GM19025 (cell line): Measurements from ENCODE around the gene MEGF11.

Source experiments
- ATAC-seq: cut with Tn5 transposase; IDR thresholded peaks from one replicate; pipeline ENCODE4 v1.9.1; 2021; ENCODE audit warnings: mild to moderate bottlenecking, low read depth, moderate library complexity; ENCODE audit not compliant: unreplicated experiment

MEGF11 gene

DNA sequence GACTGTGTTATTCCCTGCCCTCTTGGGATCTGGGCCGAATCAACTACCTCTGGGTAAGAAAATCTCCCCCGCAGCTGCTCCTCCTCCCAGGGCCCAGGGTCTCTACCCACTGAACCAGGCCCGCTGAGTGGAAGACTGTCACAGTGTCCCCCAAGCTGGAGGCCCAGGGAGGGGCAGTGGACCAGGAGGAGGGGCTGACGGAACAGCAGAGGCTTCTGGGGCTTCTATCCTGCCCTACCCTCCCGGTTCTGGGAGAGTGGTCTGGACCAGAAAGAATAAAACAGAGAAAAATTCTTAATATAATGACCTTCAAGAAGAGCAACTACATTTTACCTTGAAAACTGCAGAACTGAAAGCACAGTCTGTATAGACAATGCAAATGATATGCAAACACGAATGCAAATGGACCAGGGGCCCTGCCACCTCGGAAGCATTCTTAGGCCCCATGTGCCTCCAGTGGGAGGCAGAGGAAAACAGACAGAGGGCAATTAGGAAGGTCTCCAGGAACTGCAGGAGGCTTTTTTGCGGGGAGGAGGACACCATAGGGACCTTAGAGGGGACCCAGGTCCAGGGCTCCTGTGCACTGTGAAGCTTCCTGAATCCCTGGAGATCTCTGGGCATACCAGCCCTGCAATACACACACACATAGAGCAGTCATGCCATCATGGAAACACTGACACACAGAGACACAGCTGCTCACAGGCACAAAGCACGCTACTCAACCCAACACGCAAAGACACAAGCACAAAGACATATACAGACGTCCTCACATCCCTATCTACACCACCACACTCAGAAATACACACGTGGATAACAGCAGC is 12.3 kb downstream of the MEGF11 start:
- ATAC-seq, result no peak

DNA sequence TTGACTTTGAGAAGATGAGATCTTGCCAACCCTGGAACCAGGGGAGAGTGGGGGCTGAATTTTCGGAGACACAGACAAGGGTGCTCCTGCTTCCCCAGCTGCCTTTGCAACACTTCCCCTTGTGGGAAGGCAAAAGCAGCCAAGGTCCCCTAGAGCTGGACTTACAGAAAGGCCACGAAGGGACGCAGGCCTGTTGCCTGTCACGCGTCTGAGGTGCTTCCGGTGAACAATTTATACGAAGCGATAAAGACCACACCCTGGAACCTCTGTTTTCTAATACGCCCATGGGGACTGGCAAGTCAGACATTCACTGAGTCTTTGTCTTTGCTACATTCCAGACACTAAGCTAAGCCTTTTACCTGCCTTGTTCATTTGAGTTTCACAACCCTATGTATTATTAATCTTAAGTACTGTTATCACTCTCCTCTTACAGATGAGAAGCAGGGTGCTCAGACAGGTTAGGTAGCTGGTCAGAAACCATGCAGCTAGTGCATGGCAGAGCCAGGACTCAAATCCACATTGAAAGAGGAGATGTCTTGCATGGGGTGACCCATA is 13.2 kb downstream of the MEGF11 start:
- no peak for ATAC-seq

DNA sequence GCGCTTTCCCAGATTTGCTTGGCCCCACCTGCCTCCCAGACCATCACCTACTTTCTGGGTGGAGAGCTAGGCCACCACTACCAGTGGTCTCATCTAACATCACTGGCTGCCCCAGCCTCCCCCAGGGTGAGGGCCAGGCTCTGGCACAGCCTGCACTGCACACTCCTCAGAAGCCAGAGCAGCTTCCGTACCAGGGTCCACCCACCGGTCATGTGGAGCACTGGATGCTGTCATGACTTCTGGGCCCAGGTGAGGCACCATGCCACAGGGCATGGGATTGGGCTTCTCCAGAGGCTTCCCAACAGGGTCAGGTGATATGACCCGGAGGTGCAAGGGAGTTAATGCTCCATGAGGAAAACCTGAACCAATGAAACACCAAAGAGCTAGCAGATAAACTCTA is 14.0 kb downstream of the MEGF11 start:
- no peak for ATAC-seq

DNA sequence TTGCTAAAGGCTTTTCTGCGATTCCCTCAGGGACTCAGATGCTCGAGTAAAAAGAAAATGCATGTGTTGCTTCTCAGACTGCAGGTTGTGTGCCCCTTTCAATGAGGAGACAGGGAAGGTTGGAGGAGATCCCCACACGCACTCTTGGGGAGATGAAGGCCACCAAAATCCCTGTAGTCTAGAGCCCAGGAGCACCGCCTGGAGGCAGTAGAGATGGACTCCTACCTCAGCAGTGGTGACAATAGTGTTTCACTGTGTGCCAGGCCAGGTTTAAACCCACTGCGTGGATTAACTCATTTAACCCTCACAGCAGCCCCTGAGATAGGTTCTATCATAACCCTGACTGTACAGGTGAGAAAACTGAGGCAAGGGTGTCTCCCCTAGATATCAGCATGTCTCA is 15.2 kb downstream of the MEGF11 start:
- no peak for ATAC-seq

DNA sequence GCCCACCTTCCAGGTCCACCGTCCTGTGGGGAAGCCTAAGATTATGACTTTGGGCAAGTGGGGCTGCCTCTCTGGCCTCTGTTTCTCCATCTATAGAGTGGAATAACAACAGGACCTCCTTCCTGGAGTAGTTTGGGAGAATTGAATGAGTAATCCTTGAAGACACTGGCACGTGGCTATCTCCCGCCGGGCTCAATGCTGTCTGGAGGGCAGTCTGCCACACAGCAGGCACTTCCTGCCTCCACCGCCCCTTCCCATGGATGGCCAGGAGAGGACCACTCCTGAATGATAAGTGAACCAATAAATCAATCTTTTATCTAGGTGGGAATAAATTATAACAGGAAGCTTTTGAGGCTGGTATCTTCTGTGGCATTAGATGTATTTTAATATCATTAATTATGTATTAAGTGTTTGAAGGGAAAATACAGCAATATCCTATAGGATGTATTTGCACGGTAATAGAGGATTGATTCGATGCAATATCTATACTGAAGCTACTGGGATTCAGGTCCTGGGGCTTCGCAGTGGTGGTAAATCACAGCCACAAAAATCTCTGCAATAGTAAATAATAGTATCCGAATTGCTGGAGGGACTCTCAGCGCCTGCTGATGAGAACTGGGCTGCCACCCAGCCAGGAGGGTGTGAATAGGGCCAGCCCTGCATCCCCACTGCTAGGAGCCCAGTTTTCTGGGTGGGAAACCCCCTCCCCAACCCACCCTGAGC is 15.9 kb downstream of the MEGF11 start:
- no peak for ATAC-seq

DNA sequence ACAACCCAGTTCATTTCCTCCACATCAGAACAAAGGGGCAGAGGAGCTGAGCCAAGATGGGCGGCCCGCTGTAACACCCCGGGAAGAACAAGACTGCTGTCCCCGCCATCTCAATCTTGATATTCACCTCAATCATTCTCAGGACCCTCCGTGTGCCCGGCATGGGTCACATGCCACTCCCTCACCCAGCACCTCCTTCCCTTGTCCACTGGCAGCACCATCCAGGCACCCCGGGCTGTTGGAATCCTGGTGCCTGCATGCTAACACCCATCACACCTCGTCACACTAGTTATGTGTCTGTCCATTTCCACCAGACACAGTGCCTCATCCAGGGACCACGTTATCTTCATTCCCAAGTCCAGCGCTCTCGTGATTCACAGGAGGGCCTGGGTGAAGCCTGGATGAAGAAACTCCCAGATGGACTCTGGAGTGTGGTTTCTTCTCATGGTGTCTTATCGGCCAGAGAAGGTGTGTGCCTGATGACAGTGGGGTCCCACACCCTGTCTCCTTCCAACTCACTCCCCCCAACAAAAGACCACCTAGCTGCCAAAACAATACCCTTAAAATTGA is 16.7 kb downstream of the MEGF11 start:
- ATAC-seq, result no peak

DNA sequence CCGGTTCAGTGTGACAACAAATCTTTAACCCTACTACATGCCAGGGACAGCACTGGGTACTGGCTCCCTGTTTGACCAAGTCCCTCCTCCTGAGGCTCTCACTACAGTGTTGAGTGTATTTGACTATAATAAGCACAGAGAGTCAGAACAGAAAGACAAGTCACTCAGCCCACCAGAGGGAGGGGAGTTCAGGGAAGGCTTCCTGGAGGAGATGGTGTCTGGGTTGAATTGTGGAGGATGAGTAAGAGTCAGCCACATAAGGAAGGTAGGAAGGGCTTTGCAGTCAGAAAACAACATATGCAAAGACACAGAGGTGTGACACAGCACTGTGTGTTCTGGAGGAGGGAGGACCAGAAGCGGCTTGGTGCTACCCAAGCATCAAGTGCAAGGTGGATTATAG is 17.7 kb downstream of the MEGF11 start:
- ATAC-seq, result no peak

DNA sequence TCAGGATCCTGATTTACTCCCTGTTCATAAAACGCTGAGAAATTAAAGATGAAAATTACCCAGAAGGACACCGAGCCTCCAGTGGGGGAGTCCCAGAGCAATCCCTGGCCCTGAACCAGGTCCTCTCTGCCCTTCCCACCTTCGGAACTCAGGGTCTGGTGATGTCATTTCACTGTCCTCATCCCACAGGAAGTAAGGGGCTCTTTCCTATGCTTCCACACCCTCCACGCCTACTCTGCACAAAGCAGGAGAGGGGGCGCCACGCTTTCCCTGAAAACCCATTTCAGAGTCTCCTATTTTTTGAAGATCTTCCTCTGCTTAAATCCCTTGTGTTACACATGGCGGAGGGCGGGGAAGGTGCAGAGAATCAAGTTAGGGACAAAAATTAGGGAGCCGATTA is 18.8 kb downstream of the MEGF11 start:
- no peak for ATAC-seq

DNA sequence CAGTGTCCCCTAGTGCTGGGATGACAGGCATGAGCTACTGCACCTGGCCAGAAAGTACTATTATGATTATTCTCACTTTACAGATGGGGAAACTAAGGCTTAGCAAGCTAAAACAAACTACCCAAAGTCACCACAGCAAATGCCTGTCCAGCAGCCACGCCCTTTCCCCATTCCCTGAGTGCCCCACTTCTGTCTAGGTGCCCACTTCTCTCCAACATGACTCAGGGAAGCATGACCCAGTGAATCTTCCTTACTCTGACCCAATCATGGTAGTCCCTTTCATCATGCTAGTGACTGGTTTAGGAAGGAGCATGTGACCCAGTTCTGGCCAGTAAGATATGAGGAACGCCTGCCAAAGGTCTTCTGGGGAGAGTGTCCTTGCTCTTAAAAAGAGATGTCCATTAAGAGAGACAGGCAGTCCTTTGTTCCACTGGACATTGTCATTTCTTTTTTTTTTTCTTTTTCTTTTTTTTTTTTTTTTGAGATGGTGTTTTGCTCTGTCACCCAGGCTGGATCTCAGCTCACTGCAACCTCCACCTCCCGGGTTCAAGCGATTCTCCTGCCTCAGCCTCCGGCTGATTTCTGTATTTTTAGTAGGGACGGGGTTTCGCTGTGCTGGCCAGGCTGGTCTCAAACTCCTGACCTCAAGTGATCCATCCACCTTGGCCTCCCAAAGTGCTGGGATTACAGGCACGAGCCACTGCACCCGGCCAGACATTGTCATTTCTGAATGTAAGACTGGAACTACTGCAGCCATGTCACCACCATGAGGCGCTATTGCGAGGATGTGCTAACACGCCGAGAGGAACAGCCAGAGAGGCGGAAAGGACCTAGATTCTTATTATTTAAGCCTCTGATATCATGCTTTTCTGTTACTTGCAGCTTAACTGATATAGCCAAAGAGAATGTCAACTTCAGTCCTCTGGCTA is 19.8 kb downstream of the MEGF11 start:
- no peak for ATAC-seq

DNA sequence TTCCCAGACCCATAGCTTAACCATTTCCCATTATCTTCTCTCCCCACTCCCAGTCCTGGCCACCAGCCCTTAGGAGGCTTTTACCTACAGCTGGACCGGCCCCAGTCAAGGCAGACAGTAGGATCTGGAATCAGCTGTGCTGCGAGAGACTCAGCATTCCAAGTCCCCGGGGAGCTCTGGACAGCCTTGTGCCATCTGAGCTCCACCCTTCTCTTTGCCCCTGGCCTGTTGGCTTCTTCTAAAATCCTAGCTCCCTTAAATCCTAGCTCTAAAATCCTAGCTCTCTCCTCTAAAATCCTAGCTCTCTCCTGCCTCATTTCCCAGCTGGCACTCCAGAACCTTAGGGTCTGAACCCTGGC is 21.3 kb downstream of the MEGF11 start:
- no peak for ATAC-seq

DNA sequence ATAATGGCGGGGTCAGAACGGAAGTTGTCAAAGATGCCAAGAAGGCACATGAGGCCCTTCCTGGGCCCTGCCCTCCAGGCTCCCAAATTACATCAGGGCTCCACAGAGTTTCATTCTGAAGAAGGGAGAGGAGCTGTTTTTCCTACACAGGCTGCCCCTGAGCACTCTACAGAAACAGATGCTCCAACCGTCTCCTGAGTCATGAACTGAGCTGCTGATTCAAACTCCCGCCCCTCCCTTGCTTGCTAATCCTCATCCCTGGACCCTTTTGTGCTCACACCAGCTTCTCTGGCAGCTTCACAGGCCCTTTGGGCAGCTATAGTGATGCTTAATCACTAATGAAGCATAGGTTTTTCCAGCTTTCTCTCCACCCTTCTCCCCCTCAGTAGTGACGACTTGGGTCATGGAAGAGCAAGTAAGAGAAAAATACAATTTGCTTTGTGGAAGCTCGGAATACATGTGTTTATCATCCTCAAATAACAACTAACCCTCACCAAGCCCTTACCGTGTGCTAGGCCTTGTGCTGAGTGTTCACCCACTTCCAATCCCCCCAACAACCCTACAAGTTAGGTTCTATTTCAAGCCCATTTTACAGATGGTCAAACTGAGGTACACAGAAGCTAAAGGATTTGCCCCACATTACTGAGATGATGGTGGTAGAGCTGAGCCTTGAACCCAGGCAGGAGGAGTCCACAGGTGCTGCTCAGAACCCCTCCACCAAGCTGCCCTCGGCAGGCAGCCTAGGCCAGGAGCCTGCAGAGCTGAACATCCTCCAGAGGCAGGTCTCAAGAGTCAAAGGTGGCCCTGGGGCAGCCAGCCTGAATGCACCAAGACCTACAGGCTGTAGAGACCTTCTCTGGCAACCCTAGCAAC is 21.9 kb downstream of the MEGF11 start:
- no peak for ATAC-seq

DNA sequence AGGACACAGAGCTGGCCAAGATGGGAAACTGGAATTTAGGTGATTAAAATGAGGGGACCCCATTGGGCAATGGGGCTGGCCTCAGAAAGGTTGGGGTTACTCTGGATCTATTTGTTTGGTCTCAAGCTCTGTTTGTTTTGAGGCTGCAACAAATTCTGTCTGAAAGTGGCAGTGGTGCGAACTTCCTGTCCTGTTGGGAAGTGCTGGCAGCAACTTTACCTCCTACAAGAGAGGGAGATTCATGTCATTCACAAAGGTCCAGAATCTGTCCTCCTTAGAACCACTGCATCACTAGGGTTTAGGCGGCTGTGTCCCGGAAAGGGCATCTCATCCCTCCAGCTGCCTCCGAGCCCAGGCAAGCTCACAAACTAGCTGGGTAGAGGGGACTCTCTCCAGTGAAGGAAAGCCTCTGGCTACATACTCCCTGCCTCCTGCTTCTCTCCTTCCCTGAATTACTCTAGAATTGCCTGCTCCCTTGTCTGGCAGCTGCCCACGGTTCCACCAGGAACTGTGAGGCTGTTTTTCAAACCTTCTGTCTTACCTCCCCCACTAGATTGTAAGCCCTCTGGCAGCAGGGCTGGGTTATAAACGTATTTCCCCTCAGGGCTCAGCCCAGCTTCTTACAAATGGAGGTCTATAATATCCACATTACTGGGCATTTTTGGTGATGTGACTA is 23.6 kb downstream of the MEGF11 start:
- ATAC-seq, result no peak

DNA sequence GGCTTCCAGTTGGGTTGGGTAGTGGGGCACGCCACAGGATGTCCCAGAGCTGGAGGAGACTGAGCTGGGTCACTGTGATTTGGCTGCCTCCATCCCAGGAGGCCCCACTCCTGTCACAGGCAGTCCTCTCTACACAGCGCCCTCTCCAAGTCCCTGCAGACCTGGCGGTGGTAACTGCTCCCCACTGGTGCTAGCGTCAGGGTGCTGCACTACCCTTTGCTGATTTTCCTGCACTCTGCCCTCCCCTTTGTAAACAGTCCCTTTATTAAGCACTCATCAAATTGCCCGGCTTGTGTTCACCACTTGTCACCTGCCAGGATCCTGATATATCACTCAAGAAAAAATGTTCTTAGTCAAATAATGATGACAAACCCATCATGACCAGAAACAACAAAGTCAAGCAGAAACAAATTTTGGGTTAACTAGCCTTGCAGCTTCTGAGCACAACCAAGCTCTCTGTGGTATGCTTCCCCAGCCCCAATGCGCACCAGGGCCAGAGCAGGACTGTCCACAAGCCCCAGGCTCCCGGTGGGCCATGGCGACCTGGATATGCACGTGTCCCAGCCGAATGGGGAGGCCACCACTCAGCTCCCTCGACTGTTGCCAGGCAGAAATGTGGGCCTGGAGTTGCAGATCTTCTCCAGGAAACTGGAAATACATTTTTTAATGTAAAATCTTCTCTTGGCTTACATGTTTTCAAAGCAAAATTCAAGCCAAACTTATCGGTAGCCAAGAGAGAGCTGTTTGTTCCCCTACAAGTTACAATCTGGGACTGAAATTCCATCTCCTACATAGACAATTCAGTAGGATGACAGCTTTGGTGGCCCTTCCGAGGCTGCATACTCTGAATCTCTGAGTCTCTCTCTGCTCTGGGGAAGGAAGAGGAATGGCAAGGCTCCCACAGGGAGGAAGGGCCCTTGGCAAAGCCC is 24.5 kb downstream of the MEGF11 start:
- no peak for ATAC-seq

DNA sequence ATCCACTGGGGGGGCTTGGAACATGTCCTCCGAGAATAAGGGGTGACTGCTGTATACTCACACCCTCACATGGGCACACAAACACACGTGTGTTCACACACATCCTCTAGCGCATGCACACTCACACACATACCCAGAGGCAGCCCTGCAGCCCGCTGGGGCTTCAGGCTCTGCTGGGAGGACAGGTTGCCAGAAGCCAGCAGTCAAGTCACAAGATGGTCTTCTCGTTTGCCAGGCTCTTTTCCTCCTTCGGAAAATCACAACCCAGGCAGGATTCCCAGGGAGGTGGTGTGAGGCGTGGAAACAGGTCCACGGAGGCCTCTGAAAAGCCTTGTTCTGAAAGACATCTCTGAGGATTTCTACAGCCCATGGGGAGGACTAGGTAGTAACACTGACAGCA is 26.8 kb downstream of the MEGF11 start:
- ATAC-seq, result no peak

DNA sequence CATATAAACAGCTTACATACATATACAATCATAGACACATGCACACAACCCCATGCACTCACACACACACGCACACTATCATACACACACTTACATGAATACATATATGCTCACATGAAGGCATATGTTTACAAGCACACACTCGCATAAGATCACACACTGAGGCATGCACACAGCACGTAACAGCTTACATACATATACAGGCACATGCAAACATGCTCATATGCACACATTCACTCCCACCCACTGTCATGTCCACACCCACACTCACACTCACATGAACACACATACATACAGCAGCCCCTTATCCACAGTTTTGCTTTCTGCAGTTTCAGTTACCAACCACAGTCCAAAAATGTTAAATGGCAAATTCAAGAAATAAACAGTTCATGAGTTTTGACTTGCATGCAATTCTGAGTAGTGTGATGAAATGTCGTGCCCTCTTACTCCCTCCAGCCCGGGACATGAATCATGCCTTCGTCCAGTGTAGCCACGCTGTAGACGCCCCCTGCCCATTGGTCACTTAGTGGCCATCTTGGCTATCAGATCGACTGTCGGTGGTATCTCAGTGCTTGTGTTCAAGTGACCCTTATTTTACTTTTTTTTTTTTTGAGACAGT is 27.8 kb downstream of the MEGF11 start:
- no peak for ATAC-seq

DNA sequence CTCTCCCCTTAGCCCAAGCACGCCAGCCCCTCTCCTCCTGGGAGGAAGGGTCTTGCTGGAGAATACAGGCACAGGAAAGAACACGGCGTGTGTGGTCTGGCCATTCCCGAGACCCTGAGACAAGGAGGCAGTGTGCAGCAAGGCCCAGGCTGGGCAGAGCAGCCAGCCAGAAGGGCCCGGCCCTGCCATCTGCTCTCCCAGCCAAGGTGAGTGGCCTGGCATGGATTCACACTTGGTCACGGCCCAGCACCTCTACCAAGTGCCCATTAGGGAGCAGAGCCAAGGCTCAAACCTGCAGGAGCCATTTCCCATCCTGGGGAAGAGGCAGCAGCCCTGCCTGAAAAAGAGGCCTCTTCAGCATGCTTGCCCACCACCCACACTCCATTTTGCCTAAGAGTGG is 28.6 kb downstream of the MEGF11 start:
- no peak for ATAC-seq
